Measurements from ENCODE around the gene NCAPH2.

The NCAPH2 gene

GRCh38 chr22:50507991-50508884 is at the start of gene NCAPH2:
NCAPH2 (plus strand) TSS chr22:50508224; CDS start chr22:50508338, 114 bp downstream.
- DNase-seq = no peak

GRCh38 chr22:50459016-50459415 is 49.0 kb upstream of the NCAPH2 start:
- DNase-seq = no peak

- no peak for DNase-seq
Measured at GRCh38 chr22:50459496-50460140, 48.4 kb upstream of the NCAPH2 start.

- DNase-seq = no peak
Measured at GRCh38 chr22:50460938-50461337, 47.1 kb upstream of the NCAPH2 start.

- DNase-seq = no peak
Measured at GRCh38 chr22:50461536-50461935, 46.5 kb upstream of the NCAPH2 start.

- DNase-seq = no peak
Measured at GRCh38 chr22:50461979-50462540, 46.0 kb upstream of the NCAPH2 start.

- no peak for DNase-seq
Measured at GRCh38 chr22:50463188-50463900, 44.7 kb upstream of the NCAPH2 start.

GRCh38 chr22:50464451-50464850 is 43.6 kb upstream of the NCAPH2 start:
- DNase-seq = no peak

GRCh38 chr22:50465066-50465930 is 42.7 kb upstream of the NCAPH2 start:
- no peak for DNase-seq

- DNase-seq = no peak
Measured at GRCh38 chr22:50467341-50467740, 40.7 kb upstream of the NCAPH2 start.

- no peak for DNase-seq
Measured at GRCh38 chr22:50467773-50468440, 40.1 kb upstream of the NCAPH2 start.

GRCh38 chr22:50468626-50469025 is 39.4 kb upstream of the NCAPH2 start:
- DNase-seq = no peak

GRCh38 chr22:50469377-50470305 is 38.4 kb upstream of the NCAPH2 start:
- DNase-seq = peak; percentile 100

- DNase-seq = no peak
Measured at GRCh38 chr22:50470491-50470890, 37.5 kb upstream of the NCAPH2 start.

- no peak for DNase-seq
Measured at GRCh38 chr22:50471197-50471847, 36.7 kb upstream of the NCAPH2 start.

- no peak for DNase-seq
Measured at GRCh38 chr22:50471962-50472361, 36.1 kb upstream of the NCAPH2 start.

GRCh38 chr22:50473088-50473487 is 34.9 kb upstream of the NCAPH2 start:
- DNase-seq = peak; percentile 62

GRCh38 chr22:50473855-50474671 is 34.0 kb upstream of the NCAPH2 start:
- peak; percentile 44 for DNase-seq
